HT-29 (cell line): ENCODE measurements around the gene CDCA7L. TPM values are rescaled to one million over a fixed set of nuclear protein-coding genes. Genes with fewer than 3 reads are reported as not detected.
A peak's percentile ranks its signal among the peaks of the same experiment; 100 is the strongest.

Source experiments
- DNase-seq: peaks from one replicate; pipeline ENCODE4 v3.0.0-alpha.2; 2015; ENCODE audit warnings: low spot score
- total RNA-seq: library from RNA; depleted of rRNA; stranded (reverse); fragments of >200 nt; shearing (Covaris generic); gene quantifications from 2 replicates; pipeline ENCODE4 v1.2.3, GENCODE V29; 2014; rRNA removed

CDCA7L gene, protein sequence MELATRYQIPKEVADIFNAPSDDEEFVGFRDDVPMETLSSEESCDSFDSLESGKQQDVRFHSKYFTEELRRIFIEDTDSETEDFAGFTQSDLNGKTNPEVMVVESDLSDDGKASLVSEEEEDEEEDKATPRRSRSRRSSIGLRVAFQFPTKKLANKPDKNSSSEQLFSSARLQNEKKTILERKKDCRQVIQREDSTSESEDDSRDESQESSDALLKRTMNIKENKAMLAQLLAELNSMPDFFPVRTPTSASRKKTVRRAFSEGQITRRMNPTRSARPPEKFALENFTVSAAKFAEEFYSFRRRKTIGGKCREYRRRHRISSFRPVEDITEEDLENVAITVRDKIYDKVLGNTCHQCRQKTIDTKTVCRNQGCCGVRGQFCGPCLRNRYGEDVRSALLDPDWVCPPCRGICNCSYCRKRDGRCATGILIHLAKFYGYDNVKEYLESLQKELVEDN
- 54.3 and 62.5 TPM in 2 replicates for total RNA-seq

DNA sequence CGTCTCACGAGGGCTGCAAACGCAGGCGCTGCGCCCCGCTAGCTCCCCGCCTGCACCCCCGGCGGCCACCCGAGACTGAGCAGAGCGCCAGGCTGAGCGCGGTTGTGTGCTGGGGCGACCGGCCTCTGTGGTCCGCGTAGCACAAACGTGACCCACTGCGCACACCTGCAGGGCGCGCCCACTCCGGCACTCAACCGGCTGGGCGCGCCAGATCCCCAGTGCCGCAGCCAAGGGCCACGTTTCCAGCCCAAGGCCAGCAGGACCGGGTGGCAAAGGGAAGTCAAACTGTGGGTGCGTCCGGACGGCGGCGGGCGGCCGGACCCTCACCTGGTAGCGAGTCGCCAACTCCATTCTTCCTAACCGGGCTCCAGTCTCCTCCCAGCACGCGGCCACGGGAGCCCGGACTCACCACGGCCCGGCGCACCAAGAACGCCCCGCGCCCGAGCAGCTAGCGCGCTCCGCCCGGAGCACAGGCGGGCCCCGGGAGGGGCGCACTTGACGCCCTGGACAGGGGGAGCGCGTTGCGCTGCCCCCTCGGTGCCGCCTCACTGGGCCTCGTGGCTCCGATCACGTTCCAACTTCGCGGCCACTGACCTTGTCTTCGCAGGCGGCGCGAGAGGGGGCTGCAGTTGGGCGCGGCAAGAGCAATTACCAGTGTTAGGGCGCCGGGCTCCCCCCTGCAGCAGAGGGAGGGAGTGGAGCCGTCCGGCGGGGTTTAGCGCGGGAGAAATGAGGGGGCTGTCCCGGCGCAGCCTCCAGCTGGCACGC, at the start of gene CDCA7L:
Gene CDCA7L, minus strand, starts transcription at position 446 of the 768 bp plus-strand sequence. Its CDS starts 95 bp downstream, at position 351.
- DNase-seq, result peak; percentile 90

DNA sequence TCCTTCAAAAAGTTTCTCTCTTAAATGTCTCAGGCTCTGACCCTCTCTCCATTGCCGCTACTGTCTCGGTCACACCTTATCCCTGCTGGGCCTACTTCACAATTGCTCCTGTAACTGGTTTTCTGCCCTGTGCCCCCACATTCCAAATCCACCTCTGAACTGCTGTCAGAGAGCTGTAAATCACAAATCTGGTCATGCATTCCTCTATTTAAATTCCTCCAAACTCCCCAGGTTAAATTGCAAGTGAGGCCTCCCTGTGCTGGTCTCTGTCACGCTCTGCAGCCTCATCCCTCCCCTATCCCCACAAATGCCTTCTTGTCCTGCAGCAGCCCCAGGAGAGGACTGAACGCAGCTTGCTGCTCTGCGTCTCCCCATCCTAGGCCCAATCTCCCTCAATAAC, 40.4 kb upstream of the CDCA7L start:
- DNase-seq, result no peak

DNA sequence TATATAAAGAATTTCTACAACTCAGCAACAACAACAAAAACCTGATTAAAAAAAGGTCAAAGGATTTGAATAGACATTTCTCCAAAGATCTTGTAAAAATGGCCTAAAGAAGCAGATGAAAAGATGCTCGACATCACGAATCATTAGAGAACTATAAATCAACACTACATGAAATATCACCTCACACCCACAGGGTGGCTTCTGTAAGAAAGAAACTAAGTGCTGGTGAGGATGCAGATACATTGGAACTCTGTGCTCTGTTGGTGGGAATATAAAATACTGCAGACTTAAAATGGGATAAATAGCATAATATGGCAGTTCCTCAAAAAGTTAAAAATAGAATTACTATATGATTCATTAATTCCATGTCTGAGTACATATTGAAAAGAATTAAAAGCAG, 38.3 kb upstream of the CDCA7L start:
- no peak for DNase-seq

GRCh38 chr7:21983056-21983455, 37.4 kb upstream of the CDCA7L start:
- DNase-seq, result no peak

- DNase-seq, result no peak
Observed at GRCh38 chr7:21981524-21981923, 35.8 kb upstream of the CDCA7L start.

DNA sequence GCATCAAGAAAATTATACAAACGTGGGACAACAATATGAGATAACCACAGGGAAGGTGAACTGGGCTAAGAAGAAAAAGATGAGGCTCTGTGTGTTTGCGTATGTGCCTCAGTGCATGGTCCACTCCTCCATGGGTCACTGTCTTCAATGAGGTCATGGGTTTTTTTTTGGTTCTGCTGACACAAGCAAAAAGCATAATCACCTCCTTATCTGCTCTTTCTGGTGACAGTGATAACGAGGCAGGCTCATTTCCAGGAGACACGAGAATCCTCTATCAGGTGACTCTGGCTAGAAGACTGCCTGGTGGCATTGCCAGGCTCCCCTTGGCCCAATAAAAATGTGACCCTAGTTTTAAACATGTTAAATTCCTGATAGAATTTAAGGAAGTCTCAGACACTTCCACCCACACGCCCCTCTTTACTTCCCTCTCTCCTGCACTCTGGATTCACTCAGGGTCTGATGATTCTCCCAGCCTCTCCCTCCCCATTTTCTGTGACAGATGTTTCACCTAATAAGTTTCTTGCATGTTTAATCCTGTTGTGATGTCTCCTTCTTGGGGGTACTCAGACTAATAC, 35.3 kb upstream of the CDCA7L start:
- no peak for DNase-seq

DNA sequence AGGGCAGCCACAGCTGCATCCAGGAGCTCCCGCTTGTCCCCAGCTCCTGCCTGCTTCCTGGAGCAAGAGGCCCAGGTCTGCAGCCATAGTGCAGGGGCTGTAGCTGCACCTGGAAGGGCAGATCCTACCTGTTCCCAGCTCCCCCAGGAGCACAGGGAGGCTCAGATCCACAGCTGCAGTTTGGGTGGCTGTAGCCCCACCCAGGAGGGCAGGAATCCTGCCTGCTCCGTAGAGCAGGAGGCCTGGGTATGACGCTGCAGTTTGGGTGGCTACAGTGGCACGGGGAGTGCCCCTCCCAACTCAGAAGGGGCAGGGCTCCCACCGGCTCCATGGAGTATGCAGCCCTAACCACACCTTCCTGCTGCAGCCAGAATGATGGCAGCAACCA, 26.7 kb upstream of the CDCA7L start:
- DNase-seq, result no peak

DNA sequence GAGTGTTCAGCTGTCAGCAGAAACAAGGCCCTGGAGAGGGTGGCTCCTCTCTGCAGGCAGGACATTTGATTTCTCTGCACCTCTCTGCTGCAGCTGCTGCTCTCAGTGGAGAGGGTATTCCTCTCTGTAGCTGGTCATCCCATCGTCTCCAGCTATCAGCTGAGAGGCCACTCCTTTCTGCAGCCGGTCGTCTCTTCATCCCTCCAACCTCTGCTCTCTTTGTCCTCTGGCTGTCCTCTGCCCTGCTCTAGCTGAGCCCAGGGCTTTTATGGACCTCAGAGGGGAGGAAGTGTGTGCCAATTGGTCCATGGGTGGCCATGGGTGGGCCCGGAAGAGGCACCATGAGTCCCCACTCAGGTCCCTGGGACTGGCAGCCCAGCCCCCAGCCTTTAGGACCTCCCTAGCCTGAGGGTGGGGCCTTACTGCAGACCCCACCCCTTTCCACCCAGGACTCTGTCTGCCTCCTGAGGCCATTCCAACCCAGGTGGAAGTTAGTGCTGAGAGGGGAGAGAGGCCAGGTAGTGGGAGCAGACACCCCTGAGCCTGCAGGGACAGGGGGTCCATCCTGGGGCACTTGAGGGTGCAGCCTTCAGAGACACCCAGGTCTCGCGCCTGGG, 26.2 kb upstream of the CDCA7L start:
- DNase-seq, result no peak

DNA sequence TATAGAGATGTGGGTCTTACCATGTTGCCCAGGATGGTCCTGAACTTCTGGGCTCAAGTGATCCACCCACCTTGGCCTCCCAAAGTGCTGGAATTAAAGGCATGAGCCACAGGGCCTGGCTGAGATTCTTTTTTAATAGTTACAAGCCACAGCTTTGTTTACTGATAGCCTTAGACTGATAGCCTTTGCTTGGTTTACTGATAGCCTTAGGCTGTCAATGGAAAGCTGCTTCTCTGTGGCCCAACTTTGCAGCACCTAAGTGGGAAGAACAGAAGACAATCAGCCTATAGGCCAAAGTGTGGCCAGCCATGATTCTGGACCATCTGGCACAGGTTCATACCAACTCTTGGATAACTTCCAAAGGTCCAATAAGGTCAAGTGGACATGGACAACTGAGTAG, 24.1 kb upstream of the CDCA7L start:
- DNase-seq, result no peak

GRCh38 chr7:21967598-21968003, 21.9 kb upstream of the CDCA7L start:
- no peak for DNase-seq

DNA sequence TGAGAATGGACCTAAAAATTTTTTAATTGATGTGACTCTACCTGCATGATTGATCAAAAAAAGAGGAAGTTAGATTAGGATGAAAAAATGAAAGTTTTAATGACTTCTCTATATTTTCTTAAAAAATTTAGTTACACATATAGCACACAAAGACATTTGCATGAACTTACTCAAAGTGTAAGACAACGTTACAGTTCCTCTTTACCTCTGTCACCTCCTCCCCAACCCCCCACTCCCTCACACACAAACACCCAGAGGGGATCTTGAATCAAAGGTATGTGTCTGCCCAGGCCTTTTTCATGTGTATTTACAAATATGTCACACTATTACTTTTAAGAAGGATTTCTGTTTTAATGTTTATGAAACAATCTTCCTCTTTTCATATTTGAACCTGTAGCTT, 20.6 kb upstream of the CDCA7L start:
- DNase-seq, result no peak

DNA sequence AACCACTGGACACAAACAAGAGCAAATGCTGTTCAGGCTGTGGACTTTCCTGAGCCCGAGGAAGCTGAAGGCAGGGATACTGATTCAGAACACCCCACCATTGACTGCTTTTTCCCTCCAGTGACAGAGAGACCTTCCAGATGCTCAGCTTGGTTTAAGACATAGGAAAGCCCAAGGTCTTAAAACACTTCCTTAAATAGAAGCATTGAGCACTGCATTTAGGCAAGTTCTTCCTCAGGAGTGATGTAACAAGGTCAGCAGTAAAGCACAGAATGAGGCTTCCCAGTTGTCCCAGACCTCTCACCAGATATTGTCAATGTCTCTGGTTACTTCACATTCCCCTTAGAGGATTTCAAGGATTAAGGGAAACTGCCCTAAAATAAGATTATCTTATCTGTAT, 19.6 kb upstream of the CDCA7L start:
- no peak for DNase-seq

GRCh38 chr7:21962677-21963076, 17.0 kb upstream of the CDCA7L start:
- DNase-seq, result no peak

GRCh38 chr7:21960922-21961321, 15.2 kb upstream of the CDCA7L start:
- peak; percentile 17 for DNase-seq

- DNase-seq, result no peak
Observed at GRCh38 chr7:21959387-21959776, 13.7 kb upstream of the CDCA7L start.

GRCh38 chr7:21953781-21954180, 8.1 kb upstream of the CDCA7L start:
- no peak for DNase-seq

DNA sequence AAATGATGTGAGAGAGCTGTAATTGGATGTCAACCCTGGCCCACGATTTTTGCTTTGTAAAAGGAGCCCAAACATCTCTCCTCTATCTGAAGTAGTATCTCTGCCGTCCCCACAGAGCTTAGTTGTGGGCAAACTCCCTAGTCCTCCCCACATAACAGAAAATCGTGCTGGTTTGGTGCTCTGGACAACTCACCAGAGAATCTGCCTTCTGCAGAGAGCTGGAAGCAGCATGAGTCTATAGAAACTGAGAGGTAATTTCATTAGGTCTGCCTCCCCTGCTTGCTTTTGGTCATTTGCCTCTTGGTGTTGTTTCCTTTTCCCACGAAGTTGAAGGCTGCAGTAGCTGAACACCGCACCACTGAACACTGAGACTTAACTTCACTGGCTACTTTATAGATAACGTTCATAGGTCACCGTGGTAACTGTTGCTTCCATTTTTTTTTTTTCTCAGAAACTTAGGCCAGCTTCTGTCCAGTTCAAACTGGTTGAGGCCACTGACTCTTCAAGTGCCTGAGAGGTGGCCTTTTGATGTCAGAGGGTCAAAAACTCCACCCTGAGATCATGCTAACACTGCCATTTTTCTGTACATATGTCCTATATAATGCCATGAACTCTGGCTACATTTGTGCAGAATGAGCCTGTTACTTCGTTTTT, 3.3 kb upstream of the CDCA7L start:
- no peak for DNase-seq

DNA sequence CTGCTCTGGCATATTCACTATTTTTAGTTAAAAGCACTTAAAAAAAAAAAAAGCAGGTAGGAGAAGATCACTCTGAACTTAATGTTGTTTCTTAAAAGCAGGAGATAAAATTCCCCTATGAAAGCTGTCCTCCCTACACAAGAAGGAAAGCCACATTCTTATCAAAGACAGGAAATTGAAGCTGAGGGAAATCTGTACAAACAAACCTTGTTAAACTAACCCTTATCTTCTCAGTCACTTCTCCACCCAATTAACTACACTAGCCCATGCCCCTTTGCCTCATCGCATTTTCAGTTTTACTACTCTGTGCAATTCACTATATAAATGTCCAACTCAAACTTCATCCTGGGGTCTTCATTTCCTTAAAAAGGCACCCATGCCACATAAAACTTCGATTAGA, 2.7 kb upstream of the CDCA7L start:
- DNase-seq, result no peak

GRCh38 chr7:21947946-21948345, 2.2 kb upstream of the CDCA7L start:
- DNase-seq, result no peak

GRCh38 chr7:21947056-21947455, 1.4 kb upstream of the CDCA7L start:
- no peak for DNase-seq

DNA sequence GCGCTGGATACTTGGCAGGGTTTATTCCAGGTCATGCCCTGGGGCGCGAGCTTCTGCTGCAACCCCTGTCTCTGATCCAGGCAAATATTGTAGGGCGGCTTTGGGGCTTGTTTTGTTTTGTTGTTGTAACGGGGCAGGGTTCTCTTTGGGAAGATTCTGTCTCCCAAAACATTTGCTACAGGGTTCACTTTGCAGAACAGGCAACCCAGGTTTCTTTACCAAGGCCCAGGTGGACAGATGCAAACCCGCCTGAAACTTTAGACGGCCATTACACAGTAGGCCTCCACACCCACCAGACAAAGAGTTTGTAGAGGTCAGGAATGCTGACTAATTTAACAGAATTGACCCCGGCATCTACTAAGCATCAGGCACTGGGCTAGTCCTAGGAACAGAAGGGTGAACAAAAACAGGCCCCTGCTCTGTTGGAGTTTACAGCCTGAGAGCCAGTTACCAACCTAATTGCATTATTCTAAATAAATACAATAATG, 567 bp upstream of the CDCA7L start:
- DNase-seq, result no peak
